GM19043 (cell line): ENCODE data around the gene TRAPPC11.
A peak's percentile ranks its signal among the peaks of the same experiment; 100 is the strongest.
"Not testable (repeated sequence)": the region's sequence is repeated elsewhere in the genome, so short reads cannot be mapped to it uniquely, and the experiment has no call there.

Source experiments
- ATAC-seq: cut with Tn5 transposase; IDR thresholded peaks from one replicate; pipeline ENCODE4 v1.9.1; 2021; ENCODE audit warnings: low read depth; ENCODE audit not compliant: unreplicated experiment

Gene TRAPPC11

GRCh38 chr4:183659029-183659871 is at the start of gene TRAPPC11, which contains the start of gene RWDD4:
Gene TRAPPC11, plus strand, starts transcription at chr4:183659293. Its CDS starts 4,575 bp downstream, at chr4:183663868.
Gene RWDD4, minus strand, starts transcription at chr4:183659185. Its CDS starts 233 bp downstream, at chr4:183658952.
- peak; percentile 98 for ATAC-seq

- ATAC-seq: no peak
Measured at GRCh38 chr4:183610033-183610432, 49.1 kb upstream of the TRAPPC11 start.

DNA sequence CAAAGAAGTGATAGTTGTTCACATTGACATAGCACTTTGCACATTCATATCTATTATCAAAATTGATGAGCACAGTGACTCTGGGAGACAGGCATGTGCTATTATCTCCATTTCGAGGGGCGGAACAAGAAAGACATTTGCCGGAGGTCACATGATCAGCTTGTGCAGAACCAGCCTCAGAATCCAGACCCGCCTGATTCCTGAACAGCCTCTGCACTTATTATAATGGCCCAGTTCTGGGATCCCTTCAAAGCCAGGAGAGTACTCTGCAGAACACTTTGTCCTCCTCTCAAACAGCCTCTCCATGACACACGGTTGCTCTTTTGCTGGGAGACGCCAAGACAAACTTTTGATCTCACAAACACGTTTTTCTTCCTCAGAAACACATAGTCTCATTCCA is 48.5 kb upstream of the TRAPPC11 start:
- ATAC-seq: no peak

GRCh38 chr4:183611210-183611830 is 47.8 kb upstream of the TRAPPC11 start:
- ATAC-seq: no peak

DNA sequence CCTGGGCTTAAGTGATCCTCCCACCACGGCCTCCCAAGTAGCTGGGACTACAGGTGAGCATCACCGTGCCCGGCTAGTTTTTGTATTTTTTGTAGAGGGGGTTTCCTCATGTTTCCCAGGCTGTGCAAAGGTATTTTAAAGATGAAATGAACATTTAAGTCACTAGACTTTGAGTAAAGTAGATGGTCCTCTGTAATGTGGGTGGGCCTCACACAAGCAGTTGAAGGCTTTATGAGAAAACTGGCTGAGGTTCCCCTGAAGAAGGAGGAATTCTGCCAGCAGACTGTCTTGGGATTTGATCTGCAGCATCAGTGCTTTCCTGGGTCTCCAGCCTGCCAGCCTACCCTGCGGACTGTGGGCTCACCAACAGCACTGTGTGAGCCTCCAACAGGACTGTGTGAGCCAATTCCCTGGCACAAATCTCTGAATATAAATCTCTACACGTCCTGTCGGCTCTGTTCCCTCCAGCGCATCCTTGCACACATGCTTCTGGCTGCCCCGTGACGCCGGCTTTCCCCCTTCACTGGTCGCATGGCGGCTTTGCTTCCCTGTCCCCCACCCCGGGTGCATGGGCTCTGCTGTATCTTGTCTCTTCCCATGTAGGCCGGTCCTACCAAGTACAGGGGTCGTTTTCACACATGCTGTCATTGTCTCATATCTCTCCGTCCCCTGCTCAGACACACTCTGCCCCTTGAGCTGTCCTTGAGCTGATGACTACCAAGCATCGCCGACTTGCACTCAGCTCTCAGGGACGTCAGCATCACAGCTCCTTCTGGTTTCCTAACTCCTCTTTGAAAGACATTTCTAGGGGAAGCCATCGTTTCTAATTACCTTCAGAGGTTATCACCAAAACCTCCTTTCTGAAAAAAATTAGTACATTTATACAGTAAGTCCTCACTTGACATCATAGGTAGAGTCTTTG is 46.5 kb upstream of the TRAPPC11 start:
- no peak for ATAC-seq

- no peak for ATAC-seq
Measured at GRCh38 chr4:183617075-183617474, 42.0 kb upstream of the TRAPPC11 start.

DNA sequence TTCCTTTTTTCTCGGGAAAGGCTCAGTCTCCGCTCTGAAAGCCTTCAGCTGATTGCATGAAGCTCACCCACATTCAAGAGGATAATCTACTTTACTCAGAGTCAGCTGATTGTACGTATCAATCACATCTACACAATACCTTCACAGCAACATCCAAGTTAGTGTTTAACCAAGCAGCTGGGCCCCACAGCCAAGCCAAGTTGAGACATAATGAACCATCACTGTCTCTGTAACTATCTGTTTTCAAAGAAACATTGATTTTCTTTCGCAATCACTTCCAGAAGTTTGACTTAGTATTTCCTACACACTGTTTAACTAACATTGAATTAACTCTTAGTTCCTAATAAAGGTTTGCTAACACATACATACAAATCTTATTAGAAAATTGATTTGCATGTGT is 40.4 kb upstream of the TRAPPC11 start:
- no peak for ATAC-seq

DNA sequence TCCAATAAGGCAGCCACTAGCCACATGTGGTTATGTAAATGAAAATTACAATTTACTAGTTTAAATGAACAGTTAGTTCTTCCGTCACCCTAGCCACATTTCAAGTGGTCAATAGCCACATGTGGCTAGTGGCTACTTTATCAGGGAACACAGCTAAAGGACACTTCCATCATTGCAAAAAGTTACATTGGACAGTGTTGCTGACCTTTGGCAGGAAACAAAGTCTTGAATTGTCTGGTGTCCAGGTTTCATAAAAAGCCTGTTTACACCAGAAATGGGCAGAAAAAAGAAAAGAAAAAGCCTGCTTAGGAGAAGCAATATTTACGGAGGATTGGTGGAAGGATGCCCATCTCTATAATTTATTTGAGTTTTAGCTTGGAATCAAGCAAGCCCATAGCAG is 38.7 kb upstream of the TRAPPC11 start:
- ATAC-seq: no peak

GRCh38 chr4:183621875-183622274 is 37.2 kb upstream of the TRAPPC11 start:
- ATAC-seq: no peak

DNA sequence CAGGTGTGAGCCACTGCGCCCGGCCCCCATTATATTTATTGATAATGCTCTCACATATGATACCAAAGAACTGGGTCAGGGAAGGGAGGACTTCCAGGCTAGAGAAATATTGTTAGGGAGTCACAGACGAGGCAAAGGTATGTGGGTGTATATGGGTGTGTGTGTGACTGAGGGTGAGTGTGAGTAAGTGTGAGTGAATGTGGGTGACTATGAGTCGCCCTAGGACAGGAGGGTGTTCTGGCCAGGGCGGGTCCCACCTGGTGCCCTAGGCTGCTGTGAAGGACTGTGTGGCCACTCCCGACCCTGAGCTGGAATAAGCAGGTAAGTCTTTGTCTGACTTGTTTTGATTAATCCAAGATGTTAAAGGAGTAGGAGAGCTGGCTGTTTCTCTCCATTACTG is 34.5 kb upstream of the TRAPPC11 start:
- no peak for ATAC-seq

- no peak for ATAC-seq
Measured at GRCh38 chr4:183626168-183626567, 32.9 kb upstream of the TRAPPC11 start.

GRCh38 chr4:183627286-183627685 is 31.8 kb upstream of the TRAPPC11 start:
- not testable (repeated sequence) for ATAC-seq

- no peak for ATAC-seq
Measured at GRCh38 chr4:183627979-183628588, 31.0 kb upstream of the TRAPPC11 start.

DNA sequence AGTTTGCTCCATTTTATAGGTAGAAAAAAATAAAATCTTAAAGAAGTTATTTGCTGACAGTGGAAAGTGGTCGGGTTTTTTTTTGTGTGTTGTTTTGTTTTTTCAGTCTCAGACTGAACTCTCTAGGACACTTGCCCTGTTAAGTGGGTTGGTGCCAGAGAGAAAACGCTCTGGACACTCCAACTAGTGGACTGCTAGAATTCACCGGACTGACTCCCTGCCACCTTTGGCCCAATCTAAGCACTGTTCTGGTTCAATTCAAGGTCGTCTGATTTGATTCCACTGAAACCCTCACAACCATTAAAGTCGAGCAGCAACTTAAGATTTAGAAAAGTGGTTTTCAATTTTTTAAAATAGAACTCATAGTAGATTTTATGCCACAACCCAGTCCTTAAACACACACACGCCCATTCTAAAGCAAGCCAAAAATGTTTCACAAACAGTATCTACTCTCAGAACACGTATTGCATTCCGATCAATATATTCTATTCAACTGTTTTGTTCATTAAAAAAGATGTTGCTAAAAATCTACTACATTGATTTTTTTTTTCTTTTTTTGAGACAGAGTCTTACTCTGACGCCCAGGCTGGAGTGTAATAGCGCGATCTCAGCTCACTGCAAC is 27.4 kb upstream of the TRAPPC11 start:
- no peak for ATAC-seq

DNA sequence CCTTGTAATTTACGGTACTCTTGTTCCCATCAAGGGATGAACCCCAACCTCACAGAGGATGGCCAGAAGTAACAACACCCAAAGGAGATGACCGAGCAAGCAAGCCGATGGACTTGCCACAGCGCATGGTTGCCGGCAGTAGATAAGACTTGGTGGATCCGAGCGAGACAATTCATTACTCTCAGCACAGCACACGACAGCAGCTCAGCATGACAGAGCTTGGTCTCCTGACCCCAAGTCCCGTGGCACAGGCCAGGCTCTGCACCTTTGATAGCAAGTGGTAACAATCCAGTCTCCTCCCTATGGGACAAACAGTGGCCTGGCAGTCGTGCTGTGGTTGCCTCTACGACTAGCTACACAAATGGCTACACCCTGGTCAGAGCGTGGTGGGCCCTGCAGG is 26.4 kb upstream of the TRAPPC11 start:
- no peak for ATAC-seq

DNA sequence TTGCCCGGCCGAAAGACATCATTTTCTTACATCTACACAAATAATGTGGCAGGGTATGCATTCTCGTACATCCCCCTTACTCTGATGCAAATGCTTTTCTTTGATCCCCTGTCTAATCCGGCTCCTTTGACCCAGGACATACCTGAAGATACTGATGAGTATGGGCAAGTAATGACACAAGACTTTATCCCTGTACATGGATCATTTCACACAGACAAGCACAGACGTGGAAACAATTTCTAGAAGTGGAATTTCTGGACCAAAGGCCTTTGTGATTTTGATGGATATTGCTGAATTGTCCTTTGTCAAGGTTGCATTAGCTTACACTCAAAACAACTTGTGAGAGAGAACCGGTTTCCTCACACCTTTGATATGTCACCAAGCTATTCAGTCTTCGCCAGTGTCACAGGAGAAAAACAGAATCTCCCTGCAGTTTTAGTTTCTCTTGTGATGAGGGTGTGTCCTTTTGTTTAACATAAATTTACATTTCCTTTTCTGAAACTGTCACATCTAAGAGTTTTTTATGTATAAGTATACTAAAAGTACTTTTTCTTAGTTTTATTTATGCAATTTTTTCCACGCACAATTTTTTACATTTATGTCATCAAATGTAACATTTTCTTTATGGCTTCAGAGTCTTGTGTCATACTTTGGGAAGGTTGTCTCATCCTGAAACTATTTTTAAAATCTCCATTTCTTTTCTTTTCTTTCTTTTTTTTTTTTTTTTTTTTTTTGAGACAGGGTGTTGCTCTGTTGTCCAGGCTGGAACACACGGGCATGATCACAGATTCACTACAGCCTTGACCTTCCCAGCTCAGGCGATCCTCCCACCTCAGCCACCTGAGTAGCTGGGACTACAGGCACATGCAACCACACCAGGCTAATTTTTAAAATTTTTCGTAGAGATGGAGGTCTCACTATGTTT is 25.4 kb upstream of the TRAPPC11 start:
- no peak for ATAC-seq

DNA sequence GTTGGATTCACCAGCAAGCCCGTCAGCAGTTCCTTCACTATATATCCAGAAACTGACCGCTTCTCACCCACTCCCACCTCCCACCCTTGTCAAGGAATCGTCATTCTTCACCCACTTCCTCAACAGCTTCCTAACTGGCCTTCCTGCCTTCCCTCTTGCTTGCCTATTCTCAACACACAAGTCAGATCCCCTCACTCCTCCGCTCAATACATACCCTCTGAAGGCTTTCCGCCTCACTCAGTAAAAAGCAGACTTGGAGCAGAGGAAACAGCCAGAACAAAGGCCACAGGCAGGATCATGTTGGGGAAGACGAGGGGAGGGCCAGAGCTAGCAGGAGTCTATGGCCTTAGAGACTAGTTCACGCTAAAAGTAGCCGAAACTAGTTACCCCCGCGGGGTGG is 23.8 kb upstream of the TRAPPC11 start:
- no peak for ATAC-seq

DNA sequence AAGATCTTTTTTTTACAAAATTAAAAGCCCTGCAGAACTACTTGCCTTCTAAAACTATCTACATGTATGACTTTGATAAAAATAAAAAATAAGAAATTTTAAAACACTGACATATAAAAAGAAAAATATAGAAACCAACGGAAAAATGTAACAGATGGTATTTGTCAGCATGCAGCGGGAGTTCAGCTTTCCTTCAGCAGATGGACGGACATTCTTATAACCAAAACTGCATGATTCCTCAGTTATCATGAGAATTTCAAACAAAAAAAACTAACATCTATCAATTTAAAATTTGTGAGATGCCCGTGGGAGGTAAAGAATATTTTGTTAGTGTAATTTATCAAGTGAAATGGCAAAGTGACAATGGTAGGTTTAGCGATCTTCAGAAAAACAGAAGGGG is 23.4 kb upstream of the TRAPPC11 start:
- ATAC-seq: no peak

DNA sequence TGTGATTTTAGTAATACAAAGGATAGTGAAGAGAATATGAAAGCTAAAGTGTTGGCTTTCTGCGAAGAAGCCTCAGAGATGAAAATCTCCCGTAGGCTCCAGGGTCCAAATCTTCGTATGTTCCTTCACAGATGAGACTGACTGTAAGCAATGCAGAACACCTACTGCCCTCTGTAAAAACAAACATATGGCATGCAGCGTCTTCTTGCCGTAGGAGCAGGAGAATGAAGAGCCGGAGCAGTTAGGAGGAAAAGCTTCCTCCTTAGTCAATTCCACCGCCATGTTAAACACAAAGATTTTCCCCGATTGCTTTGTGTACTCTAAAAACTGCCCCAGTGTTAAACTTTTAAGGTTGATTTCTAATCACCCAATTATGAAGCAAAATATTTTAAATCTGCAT is 22.6 kb upstream of the TRAPPC11 start:
- ATAC-seq: no peak
